Activated CD4-positive, alpha-beta T cell treated with anti-CD3 and anti-CD28 coated beads for 1 hour (primary cell): ENCODE measurements around the gene CSNK2A3.
"Not testable (repeated sequence)": the region's sequence is repeated elsewhere in the genome, so short reads cannot be mapped to it uniquely, and the experiment has no call there.

ENCODE experiments used
- DNase-seq: peaks from one replicate; pipeline ENCODE4 v3.0.0-alpha.2; 2020

CSNK2A3 gene

DNA sequence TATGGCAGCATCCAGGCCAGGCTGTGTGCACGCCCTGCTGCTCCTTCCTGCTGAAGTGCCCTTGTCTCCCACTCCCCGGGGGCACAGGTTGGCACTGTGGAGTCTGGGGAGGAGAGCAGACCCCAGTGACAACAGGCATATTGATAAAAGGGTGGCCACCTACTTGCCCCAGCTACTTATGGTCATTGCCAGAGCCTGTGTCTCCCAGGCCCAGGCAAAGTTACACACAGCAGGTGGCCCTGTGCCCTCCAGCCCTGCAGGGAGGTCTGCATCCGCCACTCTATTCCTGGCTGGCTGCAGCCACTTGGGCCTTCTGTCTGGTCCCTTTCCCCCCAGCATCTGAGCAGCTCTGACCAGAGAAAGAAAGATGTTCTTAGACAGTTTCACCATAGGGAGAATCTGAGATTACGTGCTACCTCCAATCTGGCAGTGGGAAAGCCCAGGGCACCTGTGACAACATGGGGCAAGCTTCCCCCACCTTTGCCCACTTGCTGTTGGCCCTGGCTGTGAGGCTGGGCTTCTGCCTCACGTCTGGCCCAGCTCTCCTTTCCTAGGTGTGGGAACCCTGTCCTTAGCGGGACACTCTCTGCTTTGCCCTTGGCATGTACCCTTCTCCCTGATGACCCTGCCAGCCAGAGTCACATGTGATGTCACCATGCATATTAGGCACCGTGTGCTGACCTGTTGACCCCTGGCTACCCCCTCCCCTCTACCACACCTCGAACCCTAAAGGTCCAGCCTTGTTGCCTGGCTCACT is 25.3 kb upstream of the CSNK2A3 start:
- no peak for DNase-seq

GRCh38 chr11:11374358-11375148 is 21.5 kb upstream of the CSNK2A3 start:
- DNase-seq, result no peak

- no peak for DNase-seq
Measured at GRCh38 chr11:11373934-11374333, 20.9 kb upstream of the CSNK2A3 start.

- no peak for DNase-seq
Measured at GRCh38 chr11:11372461-11372860, 19.4 kb upstream of the CSNK2A3 start.

DNA sequence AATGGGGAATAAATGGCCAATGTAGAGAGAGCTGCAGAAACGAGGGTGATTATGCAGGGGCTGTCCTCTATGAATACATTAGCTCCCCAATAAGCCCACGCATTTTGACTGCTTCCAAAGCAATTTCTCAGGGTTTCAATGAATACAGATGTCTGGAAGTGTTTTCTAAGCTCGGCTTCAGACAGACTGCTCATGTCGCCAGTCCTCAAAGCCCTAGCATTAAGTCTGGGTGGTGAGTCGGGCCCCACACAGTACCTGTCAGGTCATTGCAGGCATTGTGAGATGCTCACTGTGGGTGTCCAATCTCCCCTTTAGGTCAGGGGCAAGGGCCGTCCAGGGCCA is 17.9 kb upstream of the CSNK2A3 start:
- no peak for DNase-seq

- DNase-seq, result no peak
Measured at GRCh38 chr11:11370255-11370961, 17.4 kb upstream of the CSNK2A3 start.

DNA sequence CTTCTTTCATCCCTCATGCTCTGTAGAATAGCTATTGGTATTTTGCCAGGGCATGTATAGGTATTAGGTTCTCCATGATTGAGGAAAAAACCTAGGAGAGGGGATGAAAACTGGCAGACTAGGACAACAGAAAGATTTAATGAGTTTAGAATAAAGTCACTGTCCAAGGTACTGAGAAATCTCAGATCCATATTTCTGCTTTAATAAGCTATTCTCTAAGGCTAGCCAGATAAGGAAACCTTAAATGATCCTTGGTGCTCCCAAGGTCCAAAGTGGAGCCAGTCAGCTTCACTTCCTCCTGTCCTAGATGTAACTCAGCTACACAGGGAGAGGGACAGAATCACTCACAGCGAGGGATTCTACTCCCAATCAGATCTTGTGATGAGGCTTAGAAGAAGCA is 13.7 kb upstream of the CSNK2A3 start:
- DNase-seq, result no peak

DNA sequence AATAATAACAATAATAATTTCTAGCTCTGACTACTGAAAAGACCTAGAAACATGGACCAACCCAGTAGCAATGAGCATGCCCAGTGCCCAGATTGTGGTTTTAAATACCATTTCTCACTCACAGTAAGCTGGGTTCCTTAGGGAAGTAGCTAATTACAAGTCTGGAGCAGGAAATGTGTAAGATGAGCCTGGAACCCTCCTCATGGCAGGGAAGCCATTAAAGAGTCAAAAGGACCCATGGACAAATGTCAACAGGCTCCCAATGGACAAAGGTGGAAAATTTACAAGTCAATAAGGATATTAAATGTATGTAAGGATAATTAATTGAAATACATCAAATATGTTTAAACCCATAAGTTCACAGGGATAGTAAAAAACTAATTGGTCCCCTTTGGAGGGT is 10.6 kb upstream of the CSNK2A3 start:
- DNase-seq, result no peak

- no peak for DNase-seq
Measured at GRCh38 chr11:11359611-11360010, 6.6 kb upstream of the CSNK2A3 start.

GRCh38 chr11:11356842-11357241 is 3.8 kb upstream of the CSNK2A3 start:
- no peak for DNase-seq

GRCh38 chr11:11351851-11352250 is 1.2 kb downstream of the CSNK2A3 start:
- DNase-seq, result not testable (repeated sequence)

- DNase-seq, result no peak
Measured at GRCh38 chr11:11351042-11351586, 1.9 kb downstream of the CSNK2A3 start.

GRCh38 chr11:11349870-11350337 is 3.1 kb downstream of the CSNK2A3 start:
- DNase-seq, result no peak

- DNase-seq, result no peak
Measured at GRCh38 chr11:11349106-11349825, 3.8 kb downstream of the CSNK2A3 start.

DNA sequence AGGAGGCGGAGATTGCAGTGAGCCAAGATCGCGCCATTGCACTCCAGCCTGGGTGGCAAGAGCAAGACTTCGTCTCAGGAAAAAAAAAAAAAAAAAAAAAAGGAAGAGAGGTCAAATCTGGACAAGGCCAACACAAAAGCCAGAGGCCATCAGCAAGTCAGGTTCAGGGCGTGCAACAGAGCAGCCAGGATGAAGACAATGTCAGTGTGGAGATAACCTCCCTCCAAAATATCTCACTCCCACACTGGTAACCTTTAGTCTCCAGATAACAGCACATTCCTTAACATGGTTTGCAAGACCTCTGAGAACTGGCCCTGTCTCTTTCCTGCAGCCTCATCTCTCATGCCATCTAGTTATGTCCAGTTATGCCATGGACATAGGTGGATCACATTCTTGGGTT is 4.7 kb downstream of the CSNK2A3 start:
- no peak for DNase-seq

DNA sequence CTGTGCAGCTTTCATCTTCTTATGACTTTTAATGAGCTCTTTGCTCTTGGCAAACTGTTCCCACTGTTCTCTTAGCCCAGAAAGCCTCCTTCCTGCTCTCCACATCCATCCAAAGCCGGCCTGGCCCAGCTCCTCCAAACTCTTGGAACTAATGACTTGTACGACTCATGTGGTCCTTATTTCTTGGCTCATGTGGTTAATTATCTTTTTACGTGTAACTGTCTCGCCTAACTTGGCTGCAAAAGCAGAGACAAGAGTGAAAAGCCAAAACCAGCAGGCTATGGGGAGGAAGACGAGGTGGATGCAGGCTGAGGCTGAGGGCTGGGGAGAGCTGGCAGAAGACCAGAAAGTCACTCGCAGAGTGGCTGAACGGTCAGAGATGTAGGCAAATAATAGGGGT is 5.5 kb downstream of the CSNK2A3 start:
- DNase-seq, result no peak

GRCh38 chr11:11346303-11346702 is 6.7 kb downstream of the CSNK2A3 start:
- DNase-seq, result no peak

DNA sequence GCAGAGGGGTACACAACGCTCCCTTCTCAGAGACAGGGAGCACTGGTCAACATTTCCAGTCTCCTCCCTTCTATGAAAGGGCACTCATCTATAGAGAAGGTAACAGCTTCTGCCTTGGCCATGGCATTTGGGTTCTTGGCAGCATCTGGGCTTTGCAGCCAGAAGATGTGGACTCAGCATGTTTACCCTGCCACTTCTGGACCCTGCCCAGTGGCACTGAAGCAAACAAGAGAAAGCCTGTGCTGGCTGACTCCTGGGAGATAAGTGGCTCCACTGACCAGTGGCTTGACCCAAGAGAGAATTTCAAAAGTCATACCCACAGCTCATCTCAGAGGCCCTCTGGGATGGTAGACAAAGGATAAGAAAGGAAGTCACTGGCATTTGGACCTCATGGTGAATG is 8.0 kb downstream of the CSNK2A3 start:
- DNase-seq, result no peak

DNA sequence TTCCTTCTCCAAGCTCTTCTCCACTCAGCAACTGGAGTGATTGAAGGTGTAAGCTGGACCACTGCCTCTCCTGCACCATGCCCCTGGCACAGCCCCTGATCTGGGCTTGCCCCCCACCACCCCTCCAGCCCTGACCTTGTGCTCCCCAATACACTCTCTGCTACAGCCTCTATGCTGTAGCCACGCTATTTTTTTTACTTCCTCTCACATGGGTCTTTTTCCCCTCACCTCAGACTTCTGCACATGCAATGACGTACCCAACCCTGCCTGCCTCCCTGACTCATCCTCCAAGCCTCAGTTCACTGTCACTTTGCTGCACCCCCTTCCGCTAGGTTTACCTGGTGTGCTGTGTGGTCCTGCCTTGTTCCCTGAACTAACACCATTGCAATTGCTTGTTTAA is 9.0 kb downstream of the CSNK2A3 start:
- DNase-seq, result no peak

GRCh38 chr11:11338304-11338703 is 14.7 kb downstream of the CSNK2A3 start:
- no peak for DNase-seq

GRCh38 chr11:11336664-11337063 is 16.4 kb downstream of the CSNK2A3 start:
- DNase-seq, result no peak

DNA sequence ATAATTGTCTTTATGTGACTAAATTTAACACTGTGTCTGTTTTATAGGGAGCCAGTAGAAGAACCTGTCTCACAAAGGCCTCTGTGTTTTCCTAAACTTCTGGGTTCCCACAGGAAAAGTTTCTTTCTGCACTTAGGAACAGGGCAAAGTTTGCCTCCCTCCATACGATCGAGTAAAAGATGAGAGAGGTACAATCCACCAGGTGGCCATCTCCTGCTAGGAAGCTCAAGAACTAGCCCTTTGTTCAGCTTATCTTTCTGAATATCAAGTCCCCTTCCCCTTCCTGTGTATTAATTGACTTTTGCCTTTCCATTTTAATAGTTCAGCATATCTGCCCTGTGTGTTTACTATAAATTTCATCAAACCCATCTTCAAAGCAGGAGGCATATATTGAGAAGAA is 18.0 kb downstream of the CSNK2A3 start:
- no peak for DNase-seq

DNA sequence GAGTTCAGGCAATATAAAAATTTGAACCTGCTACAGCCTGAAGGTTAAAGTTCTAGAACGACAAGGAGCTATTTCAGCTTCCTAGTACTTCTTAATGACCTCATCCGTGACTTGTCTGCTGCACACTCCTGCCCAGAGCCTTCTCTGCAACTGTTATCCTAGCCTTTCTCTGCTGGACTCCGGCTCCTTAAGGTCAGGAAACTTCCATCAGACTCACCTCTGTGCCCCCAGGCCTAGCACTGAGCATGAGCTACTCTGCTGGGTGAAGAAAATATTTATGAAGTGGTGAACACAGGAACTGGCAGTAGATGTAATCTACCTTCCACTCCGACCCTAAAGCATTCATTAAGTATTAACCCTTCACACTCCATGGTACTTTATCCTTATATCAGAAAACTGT is 18.4 kb downstream of the CSNK2A3 start:
- no peak for DNase-seq
